ENCODE data around the gene HOATZ.
A peak's percentile ranks its signal among the peaks of the same experiment; 100 is the strongest.

The HOATZ gene

DNA sequence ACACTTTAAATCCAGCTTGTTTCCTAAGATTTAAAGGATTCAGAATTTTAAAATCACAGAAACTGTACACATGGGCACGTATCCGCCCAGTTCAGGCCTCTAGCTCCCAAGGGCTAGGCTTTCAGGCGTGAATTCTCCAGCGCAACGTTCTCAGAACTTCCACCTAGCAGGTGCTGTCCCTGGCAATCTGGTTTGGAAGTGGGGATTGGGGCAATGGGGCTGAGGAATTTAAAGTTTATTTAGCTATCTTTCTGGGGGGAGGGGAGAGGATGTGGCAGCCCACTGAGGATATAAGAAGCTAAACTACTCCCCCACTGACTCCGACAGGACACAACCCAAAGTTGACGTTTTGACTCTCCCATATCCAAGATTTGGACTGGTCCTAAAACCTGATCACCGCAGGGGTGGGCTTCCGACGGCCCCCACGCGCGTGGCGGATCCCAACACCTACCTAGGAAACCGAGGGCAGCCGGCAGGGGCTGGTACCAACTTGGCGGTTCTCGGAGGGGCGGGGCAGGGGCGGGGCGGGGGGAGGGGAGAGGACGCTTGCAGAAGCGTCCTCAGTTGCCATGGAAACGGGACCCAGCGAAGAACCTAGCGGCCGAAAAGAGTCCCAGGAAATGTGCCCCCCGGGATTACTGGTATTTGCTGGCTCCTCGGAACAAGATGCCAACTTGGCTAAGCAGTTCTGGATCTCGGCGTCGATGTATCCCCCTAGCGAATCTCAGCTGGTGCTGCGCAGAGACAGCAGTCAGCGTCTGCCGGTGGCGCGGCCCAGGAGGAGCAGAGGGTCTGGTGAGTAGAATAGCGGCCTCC is at the start of gene HOATZ:
TSS of gene HOATZ (plus strand) at position 563 of the 816 bp plus-strand sequence. CDS start at position 570, 7 bp downstream.
- Histone ChIP-seq H3K9me3 (no peaks in the 10 kb centered on the region), H3K4me3 (peak within 1 kb of the TSS in 1 of 2 donors; percentile 4), H3K27ac (no peak within 1 kb of the TSS), H3K36me3 (no peaks in the 10 kb centered on the region), H3K4me1 (peaks cover 0 to 21% (median 18%) of the 10 kb centered on the region in 4 donors), H3K27me3 (peaks cover 0 to 43% of the 10 kb centered on the region in 2 donors)
- intact Hi-C loops (cut with DNase I; ENCODE audit: low total_unique reads): no loop called here
- TF ChIP-seq, protein P1, sequence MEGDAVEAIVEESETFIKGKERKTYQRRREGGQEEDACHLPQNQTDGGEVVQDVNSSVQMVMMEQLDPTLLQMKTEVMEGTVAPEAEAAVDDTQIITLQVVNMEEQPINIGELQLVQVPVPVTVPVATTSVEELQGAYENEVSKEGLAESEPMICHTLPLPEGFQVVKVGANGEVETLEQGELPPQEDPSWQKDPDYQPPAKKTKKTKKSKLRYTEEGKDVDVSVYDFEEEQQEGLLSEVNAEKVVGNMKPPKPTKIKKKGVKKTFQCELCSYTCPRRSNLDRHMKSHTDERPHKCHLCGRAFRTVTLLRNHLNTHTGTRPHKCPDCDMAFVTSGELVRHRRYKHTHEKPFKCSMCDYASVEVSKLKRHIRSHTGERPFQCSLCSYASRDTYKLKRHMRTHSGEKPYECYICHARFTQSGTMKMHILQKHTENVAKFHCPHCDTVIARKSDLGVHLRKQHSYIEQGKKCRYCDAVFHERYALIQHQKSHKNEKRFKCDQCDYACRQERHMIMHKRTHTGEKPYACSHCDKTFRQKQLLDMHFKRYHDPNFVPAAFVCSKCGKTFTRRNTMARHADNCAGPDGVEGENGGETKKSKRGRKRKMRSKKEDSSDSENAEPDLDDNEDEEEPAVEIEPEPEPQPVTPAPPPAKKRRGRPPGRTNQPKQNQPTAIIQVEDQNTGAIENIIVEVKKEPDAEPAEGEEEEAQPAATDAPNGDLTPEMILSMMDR (IDR thresholded peaks at IDR 0.05): no peak
- no peak for DNase-seq

DNA sequence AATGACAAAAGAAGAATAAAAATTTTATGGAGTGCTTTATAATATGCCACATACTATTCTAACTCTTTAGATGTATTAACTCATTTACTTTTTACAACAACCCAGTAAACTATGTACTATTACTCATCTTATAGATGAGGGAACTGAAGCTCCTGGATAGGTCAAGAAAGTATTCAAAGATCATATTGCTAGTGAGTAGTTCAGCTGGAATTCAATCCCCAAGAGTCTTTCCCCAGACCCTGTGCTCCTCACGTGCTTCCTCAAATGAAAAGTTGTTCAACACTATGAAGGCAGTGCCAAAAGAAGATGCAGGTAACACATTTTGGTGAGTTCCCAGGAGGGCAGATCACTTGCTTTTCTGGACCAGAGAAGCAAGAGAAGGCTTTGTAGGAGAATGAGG is 49.2 kb upstream of the HOATZ start:
- Histone ChIP-seq H3K36me3 (no peaks in the 10 kb centered on the region), H3K9me3 (no peaks in the 10 kb centered on the region), H3K4me3 (no peak overlapping the region), H3K27ac (no peak overlapping the region), H3K27me3 (peaks cover 0 to 8% of the 10 kb centered on the region in 2 donors), H3K4me1 (no peaks in the 10 kb centered on the region)
- TF ChIP-seq, protein P1 (IDR thresholded peaks at IDR 0.05): no peak
- intact Hi-C loops (cut with DNase I; ENCODE audit: low total_unique reads): no loop called here
- no peak for DNase-seq

DNA sequence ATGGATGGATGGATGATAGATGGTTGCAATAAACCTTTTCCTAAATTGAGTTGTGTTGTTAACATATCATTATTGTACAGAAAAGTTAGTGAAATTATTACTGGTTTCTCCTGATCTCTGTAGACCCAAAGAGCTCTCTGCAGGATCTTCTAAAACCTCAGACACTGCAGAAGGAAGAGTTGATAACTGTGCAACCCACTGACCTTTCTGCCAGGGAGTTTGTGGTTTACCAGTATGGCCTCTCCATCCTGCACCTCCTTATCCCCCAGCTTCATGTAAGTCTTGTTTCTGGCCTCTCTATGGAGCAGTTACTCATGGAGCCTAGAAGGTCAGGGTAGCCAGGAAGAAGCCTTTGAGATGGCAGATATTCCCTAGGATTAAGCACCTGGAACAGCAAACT is 48.0 kb upstream of the HOATZ start:
- no peak for DNase-seq
- intact Hi-C loops (cut with DNase I; ENCODE audit: low total_unique reads): no loop called here
- TF ChIP-seq, protein P1 (IDR thresholded peaks at IDR 0.05): no peak
- peaks cover 0 to 2% of the 10 kb centered on the region in 2 donors for H3K27me3 ChIP-seq
- H3K36me3 ChIP-seq: no peaks in the 10 kb centered on the region
- no peaks in the 10 kb centered on the region for H3K4me1 ChIP-seq
- H3K4me3 ChIP-seq: no peak overlapping the region
- no peaks in the 10 kb centered on the region for H3K9me3 ChIP-seq
- H3K27ac ChIP-seq: no peak overlapping the region

- no peaks in the 10 kb centered on the region for H3K36me3 ChIP-seq
- no peak overlapping the region for H3K27ac ChIP-seq
- no peaks in the 10 kb centered on the region for H3K4me1 ChIP-seq
- no peaks in the 10 kb centered on the region for H3K9me3 ChIP-seq
- no peak for DNase-seq
- TF ChIP-seq, protein P1 (IDR thresholded peaks at IDR 0.05): no peak
- intact Hi-C loops (cut with DNase I; ENCODE audit: low total_unique reads): no loop called here
- H3K27me3 ChIP-seq: peaks cover 0 to 2% of the 10 kb centered on the region in 2 donors
- no peak overlapping the region for H3K4me3 ChIP-seq
Observed at GRCh38 chr11:111469200-111469599, 45.4 kb upstream of the HOATZ start.

DNA sequence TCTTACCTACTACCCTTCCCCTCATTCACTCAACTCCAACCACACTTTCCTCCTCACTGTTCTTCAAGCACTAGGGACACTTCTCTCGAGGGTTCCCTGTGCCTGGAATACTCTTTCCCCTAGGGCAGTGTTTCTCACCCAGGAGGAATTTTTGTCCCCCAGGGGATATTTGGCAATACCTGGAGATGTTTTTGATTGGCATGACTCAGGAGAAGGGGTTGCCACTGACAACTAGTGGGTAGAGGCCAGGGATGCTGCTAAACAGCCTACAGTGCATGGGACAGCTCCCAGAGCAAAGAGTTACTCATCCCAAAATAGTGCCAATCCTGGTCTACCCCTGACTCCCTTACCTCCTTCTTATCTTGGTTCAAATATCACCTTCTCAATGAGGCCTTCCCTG is 42.4 kb upstream of the HOATZ start:
- no peak for DNase-seq
- Histone ChIP-seq H3K27ac (no peak overlapping the region), H3K4me1 (no peaks in the 10 kb centered on the region), H3K27me3 (no peaks in the 10 kb centered on the region), H3K9me3 (no peaks in the 10 kb centered on the region), H3K36me3 (no peaks in the 10 kb centered on the region), H3K4me3 (no peak overlapping the region)
- intact Hi-C loops (cut with DNase I; ENCODE audit: low total_unique reads): no loop called here
- TF ChIP-seq, protein P1 (IDR thresholded peaks at IDR 0.05): no peak
